Endothelial cell of umbilical vein (primary cell): ENCODE data around the gene EP400.

Experiments
- CTCF ChIP-seq, 2 donors: IDR thresholded peaks; 1 replicate in 1 of 2; 2 replicates in 1 of 2; pipeline ENCODE4 v1.5.1; 2011; ENCODE audit warnings: low read length in 2 of 2, mild to moderate bottlenecking in 2 of 2, moderate library complexity in 2 of 2, control low read depth in 1 of 2, inconsistent platforms in 1 of 2, low read depth in 1 of 2; ENCODE audit not compliant: insufficient read depth in 1 of 2; ENCODE audit errors: extremely low read depth in 1 of 2
- EZH2 ChIP-seq: IDR thresholded peaks from 2 replicates; pipeline ENCODE4 v1.6.1; 2012; ENCODE audit warnings: borderline replicate concordance, low read depth, mild to moderate bottlenecking, moderate library complexity, low read length, inconsistent platforms; ENCODE audit not compliant: severe bottlenecking
- JUN ChIP-seq: IDR thresholded peaks from 2 replicates; pipeline ENCODE4 v1.6.1; 2011; ENCODE audit warnings: borderline replicate concordance, low read depth; ENCODE audit not compliant: insufficient read length, insufficient read depth
- POLR2A ChIP-seq: IDR thresholded peaks from 2 replicates; pipeline ENCODE4 v1.6.1; 2012; ENCODE audit warnings: low read depth, mild to moderate bottlenecking, control low read depth, low read length

DNA sequence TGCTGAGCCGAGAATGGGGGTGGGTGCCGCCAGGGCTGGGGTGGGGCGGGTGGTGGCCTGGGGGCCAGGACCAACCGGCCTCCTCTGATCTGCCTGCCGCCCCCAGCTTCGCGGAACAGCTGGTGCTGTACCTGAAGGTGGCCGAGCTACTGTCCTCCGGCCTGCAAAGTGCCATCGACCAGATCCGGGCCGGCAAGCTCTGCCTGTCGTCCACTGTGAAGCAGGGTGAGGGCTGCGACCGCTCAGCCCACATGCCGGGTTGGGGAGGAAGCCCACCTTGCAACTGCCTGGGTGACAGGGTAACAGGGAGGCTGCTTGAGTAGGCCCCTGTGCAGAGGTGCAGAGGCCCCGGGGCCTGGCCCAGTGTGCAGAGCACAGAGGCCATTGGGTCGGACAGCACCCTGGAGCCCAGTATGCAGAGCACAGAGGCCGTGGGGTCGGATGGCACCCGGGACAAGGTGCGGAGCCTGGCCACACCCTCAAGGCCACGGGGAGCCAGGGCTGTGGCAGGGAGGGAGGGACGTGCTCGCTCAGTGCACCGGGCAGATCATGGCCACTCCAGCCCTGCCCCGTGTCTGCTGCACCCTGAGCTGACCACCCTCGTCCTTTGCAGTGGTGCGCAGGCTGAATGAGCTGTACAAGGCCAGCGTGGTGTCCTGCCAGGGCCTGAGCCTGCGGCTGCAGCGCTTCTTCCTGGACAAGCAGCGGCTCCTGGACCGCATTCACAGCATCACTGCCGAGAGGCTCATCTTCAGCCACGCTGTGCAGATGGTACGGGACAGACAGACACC is 30.2 kb upstream of the EP400 start:
- TF ChIP-seq JUN: no peak
- TF ChIP-seq POLR2A: no peak
- no peak for TF ChIP-seq CTCF (IDR thresholded peaks at IDR 0.05; ENCODE audit: extremely low read depth in 1 of 2, insufficient read depth in 1 of 2, low read depth in 1 of 2, low read length in 2 of 2)
- TF ChIP-seq EZH2: no peak
